Colonic mucosa (tissue), 4 donors: ENCODE results near the gene EARS2. TPM values are rescaled to one million over a fixed set of nuclear protein-coding genes. Genes with fewer than 3 reads are reported as not detected.

Experiments used
- DNase-seq: peaks from one replicate; pipeline ENCODE4 v3.0.0-alpha.2; 2020
- H3K27ac ChIP-seq: fragments of 200-600 bp; one replicate; pipeline ENCODE4 v1.8.0; 2021
- H3K27me3 ChIP-seq: fragments of 200-600 bp; one replicate; pipeline ENCODE4 v1.8.0; 2021
- H3K36me3 ChIP-seq: fragments of 200-600 bp; one replicate; pipeline ENCODE4 v1.8.0; 2021
- H3K4me1 ChIP-seq: fragments of 200-600 bp; one replicate; pipeline ENCODE4 v1.8.0; 2021; ENCODE audit warnings: mild to moderate bottlenecking
- H3K4me3 ChIP-seq: fragments of 200-600 bp; one replicate; pipeline ENCODE4 v1.8.0; 2021
- H3K9ac ChIP-seq, 2 donors: one replicate each; pipeline ENCODE4 v1.7.0; 2013; ENCODE audit warnings: control low read depth in 2 of 2, low read depth in 2 of 2, low read length in 2 of 2
- H3K9me3 ChIP-seq: fragments of 200-600 bp; one replicate; pipeline ENCODE4 v1.8.0; 2021
- CTCF ChIP-seq: fragments of 200-600 bp; IDR thresholded peaks from one replicate; pipeline ENCODE4 v1.8.0; 2022; ENCODE audit warnings: antibody characterized with exemption, mild to moderate bottlenecking
- intact Hi-C: fragments of 100-400 bp; cut with DNase I; formaldehyde crosslinking; loops from one replicate; pipeline ENCODE4 v1.14.1; 2022
- total RNA-seq, 2 donors: library from RNA; stranded (reverse); fragmentation: NEBNext Ultra II Directional in 1 of 2; extraction: Animal tissue kit (Norgen Biotek cat#: 25700) in 1 of 2; gene quantifications; one replicate each; pipeline ENCODE4 v1.2.1, GENCODE V29; 2021
- donor health status: healthy.
- donor health status: DM: no; HTN: no; CAD: no.
- donor health status: DM: no; HTN: no; CAD: no.

Gene EARS2
- total RNA-seq, 2 donors from 2014 or later = 12.3 to 28.7 TPM

DNA sequence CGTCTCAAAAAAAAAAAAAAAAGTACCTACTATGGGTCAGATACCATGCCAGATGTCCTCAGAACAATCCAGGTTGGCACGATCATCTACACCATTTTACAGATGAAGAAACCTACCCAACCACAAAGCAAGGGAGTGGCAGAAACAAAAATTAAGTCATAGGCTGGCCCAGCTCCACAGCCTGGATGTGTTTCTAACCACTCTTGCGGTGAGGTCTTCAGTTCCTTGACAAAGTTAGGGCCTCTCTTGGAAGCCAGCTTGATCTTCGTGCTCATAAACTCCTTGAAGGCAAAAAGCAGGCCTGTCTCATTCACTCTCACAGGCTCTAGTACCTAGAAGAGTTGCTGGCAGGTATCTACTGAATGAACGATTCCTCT lies 53.1 kb downstream of the EARS2 start:
- no peaks in the 10 kb centered on the region for H3K9me3 ChIP-seq
- no peak overlapping the region for H3K27ac ChIP-seq
- intact Hi-C loops = no loop called here
- no peak for TF ChIP-seq CTCF
- H3K27me3 ChIP-seq = no peaks in the 10 kb centered on the region
- no peaks in the 10 kb centered on the region for H3K36me3 ChIP-seq
- H3K4me3 ChIP-seq = no peak overlapping the region
- peak overlapping the region in 1 of 2 donors; percentile 15 for H3K9ac ChIP-seq
- peaks cover 10% of the 10 kb centered on the region for H3K4me1 ChIP-seq
- DNase-seq = no peak

GRCh38 chr16:23502466-23502865 lies 54.7 kb downstream of the EARS2 start:
- no peak for DNase-seq

DNA sequence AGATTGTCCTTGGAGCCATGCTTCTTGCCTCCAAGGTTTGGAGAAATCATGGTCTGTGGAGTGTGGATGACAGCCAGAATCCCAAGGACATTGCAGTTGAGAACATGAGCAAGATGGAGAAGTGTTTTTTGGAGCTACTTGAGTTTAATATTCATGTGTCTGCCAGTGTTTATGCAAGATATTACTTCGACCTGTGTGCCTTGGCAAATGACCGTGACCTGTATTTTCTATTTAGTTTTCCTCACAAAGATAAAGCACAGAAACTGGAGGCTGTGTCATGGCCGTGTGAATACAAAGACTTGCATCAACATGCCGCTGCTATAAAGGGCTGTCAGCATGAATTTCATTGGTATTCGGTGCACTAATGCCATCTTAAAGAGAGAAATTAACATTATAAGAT lies 55.9 kb downstream of the EARS2 start:
- Histone ChIP-seq H3K27me3 (no peaks in the 10 kb centered on the region), H3K27ac (no peak overlapping the region), H3K36me3 (no peaks in the 10 kb centered on the region), H3K9me3 (no peaks in the 10 kb centered on the region), H3K9ac (no peak overlapping the region), H3K4me1 (peaks cover 10% of the 10 kb centered on the region), H3K4me3 (no peak overlapping the region)
- TF ChIP-seq CTCF = no peak
- intact Hi-C loops = no loop called here
- no peak for DNase-seq

More at GRCh38 chr16:23502466-23502865, 54.7 kb downstream of the EARS2 start:
- no peak for TF ChIP-seq CTCF
- Histone ChIP-seq H3K27me3 (no peaks in the 10 kb centered on the region), H3K4me1 (peaks cover 10% of the 10 kb centered on the region), H3K9ac (no peak overlapping the region), H3K36me3 (no peaks in the 10 kb centered on the region), H3K4me3 (no peak overlapping the region), H3K27ac (no peak overlapping the region), H3K9me3 (no peaks in the 10 kb centered on the region)
- intact Hi-C loops = no loop called here

DNA sequence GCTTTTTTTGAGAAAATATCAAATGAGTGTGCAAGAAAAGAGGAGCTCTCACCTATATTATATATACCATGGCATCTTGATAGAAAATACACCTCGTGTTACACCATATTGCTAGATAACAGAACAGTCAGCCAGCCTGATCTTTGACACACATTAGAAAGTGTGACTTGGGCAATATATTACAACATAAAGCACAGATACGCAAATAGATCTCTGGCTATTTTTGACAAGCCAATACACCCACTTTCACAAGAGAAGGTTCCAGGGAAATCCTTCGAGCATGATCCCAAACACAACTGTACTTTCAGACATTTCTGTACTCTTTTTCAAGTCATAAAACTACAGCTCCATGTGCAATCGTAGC lies 56.3 kb downstream of the EARS2 start:
- Histone ChIP-seq H3K4me1 (peaks cover 10% of the 10 kb centered on the region), H3K9me3 (no peaks in the 10 kb centered on the region), H3K9ac (no peak overlapping the region), H3K27ac (no peak overlapping the region), H3K27me3 (no peaks in the 10 kb centered on the region), H3K36me3 (no peaks in the 10 kb centered on the region), H3K4me3 (no peak overlapping the region)
- intact Hi-C loops = no loop called here
- no peak for DNase-seq
- TF ChIP-seq CTCF = no peak

GRCh38 chr16:23500212-23500861 lies 56.8 kb downstream of the EARS2 start:
- Histone ChIP-seq H3K4me1 (peaks cover 10% of the 10 kb centered on the region), H3K9ac (no peak overlapping the region), H3K9me3 (no peaks in the 10 kb centered on the region), H3K27ac (no peak overlapping the region), H3K36me3 (no peaks in the 10 kb centered on the region), H3K4me3 (no peak overlapping the region), H3K27me3 (no peaks in the 10 kb centered on the region)
- peak; percentile 72 for DNase-seq
- TF ChIP-seq CTCF = no peak
- intact Hi-C loops = no loop called here
